HG03565 (cell line): ENCODE results near the gene PRPS2.

Experiments used
- ATAC-seq: cut with Tn5 transposase; IDR thresholded peaks from one replicate; pipeline ENCODE4 v1.9.1; 2021; ENCODE audit warnings: mild to moderate bottlenecking, moderate library complexity; ENCODE audit not compliant: unreplicated experiment

The PRPS2 gene

DNA sequence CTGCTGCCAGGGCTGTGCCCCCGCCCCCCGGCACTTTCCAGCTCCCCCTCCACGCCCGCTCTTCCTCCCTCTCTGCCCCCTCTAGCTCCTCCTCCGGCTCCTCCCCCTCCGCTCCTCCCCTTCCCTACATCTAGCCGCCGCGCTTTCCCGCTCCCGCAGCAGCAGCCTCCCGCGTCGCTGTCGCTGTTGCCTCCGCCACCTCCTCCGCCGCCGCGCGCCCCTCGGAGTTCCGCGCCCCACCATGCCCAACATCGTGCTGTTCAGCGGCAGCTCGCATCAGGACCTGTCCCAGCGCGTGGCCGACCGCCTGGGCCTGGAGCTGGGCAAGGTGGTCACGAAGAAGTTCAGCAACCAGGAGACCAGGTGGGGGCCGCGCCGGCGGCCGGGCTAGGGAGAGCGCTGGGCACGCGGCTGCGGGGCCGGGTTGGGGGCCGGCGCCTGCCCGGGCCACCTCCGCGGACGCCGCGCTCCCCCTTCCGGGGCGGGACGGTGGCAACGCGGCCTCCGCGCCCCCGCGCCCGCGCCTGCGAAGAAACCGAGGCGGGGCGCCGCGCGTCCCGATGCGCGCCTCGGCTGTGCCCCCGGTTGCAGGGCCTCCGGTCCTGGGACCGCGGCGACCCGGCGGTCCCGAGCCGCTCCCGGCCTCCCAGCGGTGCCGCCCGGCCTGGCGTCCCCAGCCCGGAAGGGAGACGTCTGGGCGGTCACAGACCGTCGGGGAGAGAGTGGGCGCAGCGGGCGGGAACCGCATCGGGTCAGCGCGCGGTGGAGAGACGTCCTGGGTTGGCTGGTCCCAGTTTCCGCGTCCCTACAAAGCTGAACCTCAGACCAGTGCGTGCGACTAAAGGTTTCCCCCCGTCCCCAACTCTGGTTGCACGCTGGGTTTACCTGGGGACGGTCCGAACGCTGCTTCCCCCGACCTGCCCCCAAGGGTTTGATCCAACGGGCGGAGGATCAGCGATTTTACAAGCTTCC is at the start of gene PRPS2:
Gene PRPS2 (plus strand): TSS at position 156 of the 972 bp plus-strand sequence. CDS start 86 bp downstream, at position 242.
- peak; percentile 52 for ATAC-seq

GRCh38 chrX:12741416-12741815 is 49.8 kb upstream of the PRPS2 start:
- no peak for ATAC-seq

GRCh38 chrX:12747433-12747832 is 43.8 kb upstream of the PRPS2 start:
- no peak for ATAC-seq

GRCh38 chrX:12751887-12752286 is 39.3 kb upstream of the PRPS2 start:
- ATAC-seq, result no peak

- ATAC-seq, result no peak
Observed at GRCh38 chrX:12753366-12753765, 37.8 kb upstream of the PRPS2 start.

DNA sequence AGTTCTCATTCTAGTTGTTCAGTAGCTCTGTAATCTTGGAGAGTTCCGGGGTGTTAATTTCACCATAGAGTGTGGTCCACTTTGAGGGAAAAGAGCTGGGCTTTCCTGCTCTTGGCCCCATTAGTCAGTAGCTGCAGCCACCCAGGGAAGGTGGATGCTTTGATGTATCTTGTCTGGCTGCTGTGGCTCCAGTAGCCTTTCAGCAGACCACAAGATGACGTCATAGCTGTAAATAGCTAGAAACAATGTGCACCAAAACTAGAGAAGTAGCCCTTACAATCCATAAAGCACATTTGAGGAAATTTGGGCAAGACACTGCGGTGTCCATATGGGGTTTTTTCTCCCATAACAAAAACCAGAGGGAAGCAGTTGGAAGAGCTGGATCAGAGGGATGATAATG is 32.9 kb upstream of the PRPS2 start:
- ATAC-seq, result no peak

DNA sequence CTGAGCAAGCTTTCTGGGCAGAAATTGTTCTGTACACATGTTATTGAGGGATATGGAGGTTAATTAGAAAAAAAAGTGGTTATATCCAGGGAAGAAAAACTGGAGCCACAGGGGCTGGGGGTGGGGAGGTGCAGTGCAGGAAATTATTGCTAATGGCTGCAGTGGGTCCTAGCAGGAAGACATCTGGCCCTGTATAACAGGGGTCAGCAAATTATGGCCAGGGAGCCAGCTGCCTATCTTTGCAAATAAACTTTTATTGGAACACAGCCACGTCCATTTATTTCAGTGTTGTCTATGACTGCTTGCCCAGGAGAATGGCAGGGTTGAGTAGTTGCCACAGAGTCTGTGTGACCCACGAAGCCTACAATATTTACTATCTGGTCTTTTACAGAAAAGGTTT is 23.4 kb upstream of the PRPS2 start:
- ATAC-seq, result no peak

- ATAC-seq, result no peak
Observed at GRCh38 chrX:12768491-12768890, 22.7 kb upstream of the PRPS2 start.

DNA sequence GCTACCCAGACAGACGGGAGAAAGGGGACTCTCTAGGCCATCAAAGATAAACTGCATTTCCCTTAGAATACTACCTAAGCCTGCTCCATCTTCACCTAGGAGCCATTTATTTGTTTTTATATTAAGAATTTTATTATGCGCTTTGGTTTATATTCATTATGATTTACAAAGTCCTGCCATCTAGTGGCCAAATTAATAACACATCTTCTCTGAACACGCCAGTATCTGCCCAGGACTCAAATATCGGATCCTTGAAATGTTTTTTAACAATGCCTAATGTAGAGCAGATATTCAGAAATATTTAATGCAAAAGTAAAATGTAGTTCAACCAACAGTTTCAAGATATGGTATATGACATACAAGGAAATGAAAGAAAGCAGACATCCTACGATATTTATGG is 20.8 kb upstream of the PRPS2 start:
- no peak for ATAC-seq

GRCh38 chrX:12771445-12772069 is 19.7 kb upstream of the PRPS2 start:
- ATAC-seq, result peak; percentile 98

GRCh38 chrX:12777670-12778069 is 13.5 kb upstream of the PRPS2 start:
- no peak for ATAC-seq

DNA sequence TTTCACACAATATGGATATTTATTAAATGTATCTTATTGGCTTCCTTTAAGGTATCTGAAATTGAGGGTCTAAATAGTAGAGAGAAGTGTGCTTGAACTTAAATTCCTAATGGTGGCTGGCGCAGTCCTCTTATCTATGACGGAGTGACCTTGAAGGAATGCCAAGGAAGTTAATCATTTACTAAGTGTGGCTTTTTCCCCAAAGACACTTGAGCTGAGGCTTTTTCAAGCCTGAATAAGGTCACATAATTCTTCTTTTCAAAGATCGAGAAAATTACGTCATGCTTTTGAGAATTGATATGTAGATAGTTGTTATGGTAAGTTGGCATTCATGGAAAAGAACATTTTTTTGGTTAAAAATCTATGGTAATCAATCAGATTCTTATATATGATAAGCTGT is 11.7 kb upstream of the PRPS2 start:
- ATAC-seq, result no peak

- no peak for ATAC-seq
Observed at GRCh38 chrX:12788645-12789044, 2.6 kb upstream of the PRPS2 start.

- no peak for ATAC-seq
Observed at GRCh38 chrX:12789976-12790375, 1.2 kb upstream of the PRPS2 start.

- no peak for ATAC-seq
Observed at GRCh38 chrX:12790885-12791256, 341 bp upstream of the PRPS2 start.

DNA sequence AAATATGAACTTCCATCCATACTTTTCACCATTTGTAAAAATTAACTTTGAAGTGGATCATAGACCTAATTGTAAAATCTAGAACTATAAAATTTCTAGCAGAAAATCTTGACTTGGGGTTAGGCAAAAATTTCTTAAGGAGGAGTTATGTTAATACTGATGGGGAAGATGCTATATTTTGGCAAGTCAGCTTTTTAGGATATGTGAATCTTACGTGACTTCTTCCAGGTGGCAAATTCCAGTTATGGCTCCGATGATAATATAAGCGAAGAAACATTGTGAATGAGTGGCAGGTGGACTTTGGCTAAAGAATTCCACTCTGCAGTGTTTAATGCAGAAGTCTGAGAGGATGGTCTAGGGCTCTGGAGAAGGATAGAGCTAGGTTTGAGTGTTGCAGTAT is 1.5 kb downstream of the PRPS2 start:
- no peak for ATAC-seq

DNA sequence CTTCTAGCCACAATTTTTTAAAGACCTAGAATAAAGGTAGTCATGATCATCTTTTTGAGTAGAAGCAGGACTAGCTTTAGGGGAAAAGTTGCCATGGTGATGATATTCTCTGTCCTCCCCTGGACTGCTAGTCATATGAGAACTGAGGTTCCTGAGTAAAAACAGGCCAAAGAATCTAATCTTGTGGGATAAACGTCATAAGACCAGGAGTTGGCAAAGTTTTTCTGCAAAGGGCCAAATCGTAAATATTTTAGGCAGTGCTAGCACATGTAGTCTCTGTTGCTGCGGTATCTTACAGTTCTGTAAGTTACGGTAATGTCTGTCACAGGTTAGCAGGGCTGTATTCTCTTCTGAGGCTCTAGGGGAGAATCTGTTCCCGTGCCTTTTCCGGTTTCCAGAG is 3.4 kb downstream of the PRPS2 start:
- ATAC-seq, result no peak

DNA sequence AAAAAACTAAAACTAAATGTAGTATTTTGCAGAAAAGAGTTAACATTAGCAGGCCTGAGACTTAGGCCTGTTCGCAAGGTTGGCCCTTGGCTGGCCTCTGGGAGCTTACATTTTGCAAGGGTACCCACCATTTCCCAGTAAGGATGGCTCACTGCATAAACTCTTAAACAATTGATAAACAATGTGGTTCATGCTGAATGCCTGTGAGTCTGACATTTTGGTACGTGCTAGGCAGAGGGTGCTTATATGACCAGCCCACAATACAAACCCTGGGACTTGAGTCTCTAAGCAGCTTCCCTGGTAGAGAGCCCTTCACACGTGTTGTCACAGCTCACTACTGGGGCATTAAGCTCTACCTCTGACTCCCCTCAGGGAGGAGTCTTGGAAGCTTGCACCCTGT is 7.4 kb downstream of the PRPS2 start:
- no peak for ATAC-seq

- ATAC-seq, result no peak
Observed at GRCh38 chrX:12799118-12799517, 7.9 kb downstream of the PRPS2 start.

GRCh38 chrX:12802741-12803140 is 11.5 kb downstream of the PRPS2 start:
- no peak for ATAC-seq

GRCh38 chrX:12804655-12805054 is 13.4 kb downstream of the PRPS2 start:
- no peak for ATAC-seq

- no peak for ATAC-seq
Observed at GRCh38 chrX:12805333-12805732, 14.1 kb downstream of the PRPS2 start.
